H9 (cell line): ENCODE data around the gene RBMS3. TPM values are rescaled to one million over a fixed set of nuclear protein-coding genes. Genes with fewer than 3 reads are reported as not detected.

Experiments used
- DNase-seq: peaks from one replicate; pipeline ENCODE4 v3.0.0-alpha.2; 2017
- H2AFZ ChIP-seq: one replicate; pipeline ENCODE4 v1.6.1; 2013; ENCODE audit warnings: mild to moderate bottlenecking, low read length, control low read depth, moderate library complexity
- H2AK5ac ChIP-seq: 2 replicates; pipeline ENCODE4 v1.6.1; 2013; ENCODE audit warnings: low read length, control low read depth, mixed read lengths; ENCODE audit not compliant: insufficient read length
- H2BK120ac ChIP-seq: one replicate; pipeline ENCODE4 v1.6.1; 2013; ENCODE audit warnings: low read depth, mild to moderate bottlenecking, low read length, control low read depth, inconsistent platforms; ENCODE audit not compliant: poor library complexity, severe bottlenecking
- H2BK12ac ChIP-seq: 2 replicates; pipeline ENCODE4 v1.6.1; 2013; ENCODE audit warnings: low read length, control low read depth, mixed read lengths, low read depth; ENCODE audit not compliant: insufficient read length
- H2BK15ac ChIP-seq: 2 replicates; pipeline ENCODE4 v1.6.1; 2013; ENCODE audit warnings: low read depth, low read length, control low read depth
- H2BK20ac ChIP-seq: one replicate; pipeline ENCODE4 v1.6.1; 2013; ENCODE audit warnings: low read depth, mild to moderate bottlenecking, low read length, control low read depth, inconsistent platforms; ENCODE audit not compliant: poor library complexity, severe bottlenecking
- H2BK5ac ChIP-seq: 2 replicates; pipeline ENCODE4 v1.6.1; 2013; ENCODE audit warnings: low read length, control low read depth, mixed read lengths; ENCODE audit not compliant: insufficient read length
- H3K14ac ChIP-seq: 2 replicates; pipeline ENCODE4 v1.6.1; 2013; ENCODE audit warnings: low read length, control low read depth; ENCODE audit not compliant: insufficient read depth
- H3K18ac ChIP-seq: 2 replicates; pipeline ENCODE4 v1.6.1; 2013; ENCODE audit warnings: low read depth, mild to moderate bottlenecking, mixed read lengths, low read length, control low read depth; ENCODE audit not compliant: insufficient read length
- H3K23ac ChIP-seq: 2 replicates; pipeline ENCODE4 v1.6.1; 2013; ENCODE audit warnings: low read length, control low read depth, mixed read lengths, low read depth; ENCODE audit not compliant: insufficient read length
- H3K23me2 ChIP-seq: 2 replicates; pipeline ENCODE4 v1.6.1; 2013; ENCODE audit warnings: low read depth, mild to moderate bottlenecking, mixed read lengths, low read length, control low read depth; ENCODE audit not compliant: insufficient read length, poor library complexity, severe bottlenecking
- H3K27ac ChIP-seq: 2 replicates; pipeline ENCODE4 v1.5.1; 2013; ENCODE audit warnings: low read length, control low read depth, mixed read lengths, low read depth; ENCODE audit not compliant: insufficient read length
- H3K27me3 ChIP-seq: 2 replicates; pipeline ENCODE4 v1.6.1; 2013; ENCODE audit warnings: low read length, control low read depth, inconsistent platforms; ENCODE audit not compliant: insufficient read depth
- H3K4ac ChIP-seq: 2 replicates; pipeline ENCODE4 v1.6.1; 2013; ENCODE audit warnings: low read depth, mild to moderate bottlenecking, control low read depth, inconsistent platforms, low read length, moderate library complexity
- H3K4me1 ChIP-seq: 2 replicates; pipeline ENCODE4 v1.6.1; 2013; ENCODE audit warnings: low read length, control low read depth, inconsistent platforms; ENCODE audit not compliant: insufficient read depth
- H3K4me2 ChIP-seq: 2 replicates; pipeline ENCODE4 v1.6.1; 2013; ENCODE audit warnings: low read length, control low read depth, mixed read lengths; ENCODE audit not compliant: insufficient read length, insufficient read depth
- H3K56ac ChIP-seq: 2 replicates; pipeline ENCODE4 v1.6.1; 2013; ENCODE audit warnings: low read depth, mild to moderate bottlenecking, mixed read lengths, low read length, control low read depth; ENCODE audit not compliant: insufficient read length
- H3K79me1 ChIP-seq: 2 replicates; pipeline ENCODE4 v1.6.1; 2013; ENCODE audit warnings: low read depth, mild to moderate bottlenecking, moderate library complexity, low read length, control low read depth, inconsistent platforms; ENCODE audit not compliant: insufficient read depth, poor library complexity, severe bottlenecking
- H3K79me2 ChIP-seq: 2 replicates; pipeline ENCODE4 v1.6.1; 2013; ENCODE audit warnings: low read length, control low read depth, inconsistent platforms; ENCODE audit not compliant: insufficient read depth
- H3K9ac ChIP-seq: 2 replicates; pipeline ENCODE4 v1.6.1; 2013; ENCODE audit warnings: low read length, control low read depth, mixed read lengths; ENCODE audit not compliant: insufficient read length; ENCODE audit errors: extremely low read depth
- H3K9me3 ChIP-seq: one replicate; pipeline ENCODE4 v1.6.1; 2013; ENCODE audit warnings: low read depth, low read length, inconsistent platforms; ENCODE audit not compliant: control insufficient read depth
- H3T11ph ChIP-seq: one replicate; pipeline ENCODE4 v1.6.1; 2013; ENCODE audit warnings: mild to moderate bottlenecking, low read length, control low read depth, inconsistent platforms
- H4K20me1 ChIP-seq: one replicate; pipeline ENCODE4 v1.6.1; 2013; ENCODE audit not compliant: control insufficient read depth, insufficient read length, insufficient read depth
- H4K5ac ChIP-seq: 2 replicates; pipeline ENCODE4 v1.6.1; 2013; ENCODE audit warnings: low read depth, mild to moderate bottlenecking, mixed read lengths, low read length, control low read depth; ENCODE audit not compliant: insufficient read length
- H4K8ac ChIP-seq: replicated peaks from 2 replicates; pipeline ENCODE4 v1.6.1; 2013; ENCODE audit warnings: low read length, control low read depth, mixed read lengths, low read depth; ENCODE audit not compliant: insufficient read length
- H4K91ac ChIP-seq: 2 replicates; pipeline ENCODE4 v1.6.1; 2013; ENCODE audit warnings: low read depth, mild to moderate bottlenecking, moderate library complexity, mixed read lengths, low read length, control low read depth; ENCODE audit not compliant: insufficient read length
- H3K27ac Mint-ChIP-seq, 3 experiments: 2 replicates in 2 of 3; 3 replicates in 1 of 3; pipeline ENCODE4 v1.8.0; 2020 to 2021; ENCODE audit warnings: mixed read lengths in 3 of 3, mild to moderate bottlenecking in 1 of 3, moderate library complexity in 1 of 3
- H3K27me3 Mint-ChIP-seq: 2 replicates; pipeline ENCODE4 v1.8.0; 2021; ENCODE audit warnings: low read depth, mild to moderate bottlenecking, moderate library complexity, mixed read lengths
- H3K36me3 Mint-ChIP-seq, 3 experiments: 2 replicates in 2 of 3; 3 replicates in 1 of 3; pipeline ENCODE4 v1.8.0; 2020 to 2021; ENCODE audit warnings: low read depth in 3 of 3, mixed read lengths in 3 of 3; ENCODE audit not compliant: insufficient read depth in 1 of 3
- H3K4me1 Mint-ChIP-seq, 2 experiments: 2 replicates each; pipeline ENCODE4 v1.8.0; 2020; ENCODE audit warnings: mixed read lengths in 2 of 2
- H3K4me3 Mint-ChIP-seq, 2 experiments: 2 replicates in 1 of 2; 3 replicates in 1 of 2; pipeline ENCODE4 v1.8.0; 2020 to 2021; ENCODE audit warnings: mild to moderate bottlenecking in 2 of 2, mixed read lengths in 2 of 2, moderate library complexity in 1 of 2
- H3K9me3 Mint-ChIP-seq, 2 experiments: 2 replicates in 1 of 2; 3 replicates in 1 of 2; pipeline ENCODE4 v1.8.0; 2020; ENCODE audit warnings: mild to moderate bottlenecking in 2 of 2, mixed read lengths in 2 of 2, moderate library complexity in 1 of 2
- CTCF ChIP-seq: fragments of 200-600 bp; sonication (generic); conservative IDR thresholded peaks from 3 replicates; pipeline ENCODE4 v1.8.0; 2021; ENCODE audit warnings: antibody characterized with exemption, mild to moderate bottlenecking
- WGBS: extraction: QIAGEN DNeasy Blood & Tissue Kit; methylation state at CpG from one replicate; pipeline ENCODE4 v1.1.7; 2013; ENCODE audit warnings: missing lambda C conversion rate, low lambda C conversion rate, mixed read lengths; ENCODE audit not compliant: insufficient read length; ENCODE audit errors: extremely low coverage; 5-methylcytosine and 5-hydroxymethylcytosine counted together
- total RNA-seq: library from RNA; stranded (reverse); gene quantifications from 2 replicates; pipeline ENCODE4 v1.2.1, GENCODE V29; 2021

RBMS3 gene
- total RNA-seq, 1 experiment from 2014 or later, result 8.1 TPM

DNA sequence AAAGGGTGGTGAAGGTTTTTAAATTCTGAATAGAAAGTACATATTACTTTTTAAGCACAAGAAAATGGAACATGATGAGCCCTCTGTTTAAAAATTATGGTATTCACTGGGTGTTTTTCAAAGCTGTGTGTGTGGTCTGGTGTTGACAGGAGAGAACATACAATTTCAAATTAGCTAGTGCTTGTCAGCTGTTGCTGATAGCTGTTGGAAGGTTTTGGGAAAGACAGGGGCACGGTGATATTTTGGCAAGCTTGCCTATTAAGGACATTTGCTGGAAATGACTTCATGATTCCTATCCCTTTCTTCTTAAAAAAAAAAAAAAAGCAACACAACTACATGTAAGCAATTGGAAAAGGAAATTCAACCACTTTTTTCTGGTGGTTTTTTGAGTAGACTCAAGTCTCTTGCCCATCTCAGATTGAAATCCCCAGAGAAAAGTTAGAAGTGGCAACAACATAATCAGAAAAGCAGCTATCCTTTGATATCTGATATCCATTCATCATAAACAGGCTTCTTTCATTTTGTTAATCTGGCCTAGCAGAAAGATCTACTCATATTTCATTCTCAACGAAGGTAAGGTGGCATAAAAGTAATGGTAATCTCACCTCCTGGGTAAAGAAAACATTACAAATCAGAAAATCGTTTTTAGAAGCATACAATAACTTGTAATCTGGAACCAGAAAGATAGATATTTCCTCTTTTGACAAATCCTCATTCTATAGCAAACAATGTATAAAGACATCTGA, 130.0 kb downstream of the RBMS3 start:
- no peak overlapping the region for H2BK20ac ChIP-seq
- H3K79me2 ChIP-seq, result no peaks in the 10 kb centered on the region
- no peaks in the 10 kb centered on the region for H3K79me1 ChIP-seq
- H2BK15ac ChIP-seq, result no peak overlapping the region
- no peaks in the 10 kb centered on the region; the same call in 1 of the 2 replicates for H3K4me1 ChIP-seq
- H3K27me3 ChIP-seq, result no peaks in the 10 kb centered on the region
- no CpG with 5 or more reads among the region's 3 CpGs for WGBS
- no peak overlapping the region for H4K8ac ChIP-seq
- Mint-ChIP-seq H3K27ac (no peak overlapping the region; a peak in 1 of 7 replicates), H3K4me3 (no peak overlapping the region), H3K27me3 (no peaks in the 10 kb centered on the region), H3K9me3 (no peaks in the 10 kb centered on the region; a peak in 1 of 5 replicates), H3K36me3 (no peaks in the 10 kb centered on the region), H3K4me1 (peaks cover 35 to 37% of the 10 kb centered on the region in 2 experiments)
- no peaks in the 10 kb centered on the region for H3K9me3 ChIP-seq
- H4K20me1 ChIP-seq, result no peaks in the 10 kb centered on the region
- H3K27ac ChIP-seq, result no peak overlapping the region
- H3K14ac ChIP-seq, result no peak overlapping the region
- TF ChIP-seq CTCF, result no peak
- H3K9ac ChIP-seq, result no peak overlapping the region
- no peak for DNase-seq
- H2AFZ ChIP-seq, result no peak overlapping the region
- no peak overlapping the region for H2BK120ac ChIP-seq
- H2BK5ac ChIP-seq, result no peak overlapping the region
- no peak overlapping the region for H3K4ac ChIP-seq
- H3K56ac ChIP-seq, result no peak overlapping the region
- H4K91ac ChIP-seq, result no peak overlapping the region
- no peak overlapping the region for H3K4me2 ChIP-seq
- H2AK5ac ChIP-seq, result no peak overlapping the region
- no peaks in the 10 kb centered on the region for H3K23me2 ChIP-seq
- H4K5ac ChIP-seq, result no peak overlapping the region
- H3K23ac ChIP-seq, result no peak overlapping the region
- H3K18ac ChIP-seq, result no peak overlapping the region
- H2BK12ac ChIP-seq, result no peak overlapping the region
- no peak overlapping the region for H3T11ph ChIP-seq
